Measurements from ENCODE around the gene NLRP6.

NLRP6 gene

GRCh38 chr11:240315-240714, 37.9 kb upstream of the NLRP6 start:
- H3K9ac ChIP-seq (ENCODE audit: low read depth in 1 of 2, low read length in 2 of 2), result no peak overlapping the region
- H3K4me1 ChIP-seq (ENCODE audit: control insufficient read depth in 2 of 2, insufficient read depth in 2 of 2, low read length in 2 of 2), result peaks cover 13 to 16% of the 10 kb centered on the region in 2 donors
- H3K27me3 ChIP-seq (ENCODE audit: control insufficient read depth in 2 of 2, insufficient read depth in 2 of 2, low read length in 2 of 2), result no peaks in the 10 kb centered on the region
- no peak overlapping the region for H3K27ac ChIP-seq (ENCODE audit: low read depth in 2 of 2, low read length in 2 of 2)
- peaks cover 22 to 33% of the 10 kb centered on the region in 2 donors for H3K36me3 ChIP-seq (ENCODE audit: control insufficient read depth in 2 of 2, insufficient read depth in 2 of 2, low read length in 2 of 2)
- H3K4me3 ChIP-seq (ENCODE audit: low read length in 2 of 2), result no peak overlapping the region
- H3K9me3 ChIP-seq (ENCODE audit: control insufficient read depth in 2 of 2, low read length in 2 of 2), result no peaks in the 10 kb centered on the region

- Histone ChIP-seq H3K36me3 (ENCODE audit: control insufficient read depth in 2 of 2, insufficient read depth in 2 of 2, low read length in 2 of 2) (peaks cover 32 to 45% of the 10 kb centered on the region in 2 donors), H3K9me3 (ENCODE audit: control insufficient read depth in 2 of 2, low read length in 2 of 2) (no peaks in the 10 kb centered on the region), H3K9ac (ENCODE audit: low read depth in 1 of 2, low read length in 2 of 2) (no peak overlapping the region), H3K4me1 (ENCODE audit: control insufficient read depth in 2 of 2, insufficient read depth in 2 of 2, low read length in 2 of 2) (peaks cover 8 to 11% of the 10 kb centered on the region in 2 donors), H3K27me3 (ENCODE audit: control insufficient read depth in 2 of 2, insufficient read depth in 2 of 2, low read length in 2 of 2) (no peaks in the 10 kb centered on the region), H3K4me3 (ENCODE audit: low read length in 2 of 2) (no peak overlapping the region), H3K27ac (ENCODE audit: low read depth in 2 of 2, low read length in 2 of 2) (no peak overlapping the region)
These were observed 36.6 kb upstream of the NLRP6 start for GRCh38 chr11:241634-242033.

- Histone ChIP-seq H3K9me3 (ENCODE audit: control insufficient read depth in 2 of 2, low read length in 2 of 2) (no peaks in the 10 kb centered on the region), H3K36me3 (ENCODE audit: control insufficient read depth in 2 of 2, insufficient read depth in 2 of 2, low read length in 2 of 2) (peaks cover 46 to 66% of the 10 kb centered on the region in 2 donors), H3K4me3 (ENCODE audit: low read length in 2 of 2) (no peak overlapping the region)
These were observed 33.8 kb upstream of the NLRP6 start for GRCh38 chr11:244376-244775.

GRCh38 chr11:249062-249461, 29.1 kb upstream of the NLRP6 start:
- peaks cover 73 to 84% of the 10 kb centered on the region in 2 donors for H3K36me3 ChIP-seq (ENCODE audit: control insufficient read depth in 2 of 2, insufficient read depth in 2 of 2, low read length in 2 of 2)

More at GRCh38 chr11:244376-244775, 33.8 kb upstream of the NLRP6 start:
- Histone ChIP-seq H3K27ac (ENCODE audit: low read depth in 2 of 2, low read length in 2 of 2) (no peak overlapping the region), H3K27me3 (ENCODE audit: control insufficient read depth in 2 of 2, insufficient read depth in 2 of 2, low read length in 2 of 2) (no peaks in the 10 kb centered on the region), H3K9ac (ENCODE audit: low read depth in 1 of 2, low read length in 2 of 2) (no peak overlapping the region), H3K4me1 (ENCODE audit: control insufficient read depth in 2 of 2, insufficient read depth in 2 of 2, low read length in 2 of 2) (no peaks in the 10 kb centered on the region)

GRCh38 chr11:250274-250673, 27.9 kb upstream of the NLRP6 start:
- Histone ChIP-seq H3K4me3 (ENCODE audit: low read length in 2 of 2) (no peak overlapping the region), H3K27me3 (ENCODE audit: control insufficient read depth in 2 of 2, insufficient read depth in 2 of 2, low read length in 2 of 2) (no peaks in the 10 kb centered on the region), H3K9ac (ENCODE audit: low read depth in 1 of 2, low read length in 2 of 2) (no peak overlapping the region), H3K4me1 (ENCODE audit: control insufficient read depth in 2 of 2, insufficient read depth in 2 of 2, low read length in 2 of 2) (no peaks in the 10 kb centered on the region), H3K36me3 (ENCODE audit: control insufficient read depth in 2 of 2, insufficient read depth in 2 of 2, low read length in 2 of 2) (peaks cover 64 to 74% of the 10 kb centered on the region in 2 donors), H3K27ac (ENCODE audit: low read depth in 2 of 2, low read length in 2 of 2) (no peak overlapping the region), H3K9me3 (ENCODE audit: control insufficient read depth in 2 of 2, low read length in 2 of 2) (no peaks in the 10 kb centered on the region)

More at GRCh38 chr11:249062-249461, 29.1 kb upstream of the NLRP6 start:
- Histone ChIP-seq H3K27me3 (ENCODE audit: control insufficient read depth in 2 of 2, insufficient read depth in 2 of 2, low read length in 2 of 2) (no peaks in the 10 kb centered on the region), H3K4me3 (ENCODE audit: low read length in 2 of 2) (no peak overlapping the region), H3K9ac (ENCODE audit: low read depth in 1 of 2, low read length in 2 of 2) (no peak overlapping the region), H3K27ac (ENCODE audit: low read depth in 2 of 2, low read length in 2 of 2) (no peak overlapping the region), H3K4me1 (ENCODE audit: control insufficient read depth in 2 of 2, insufficient read depth in 2 of 2, low read length in 2 of 2) (no peaks in the 10 kb centered on the region), H3K9me3 (ENCODE audit: control insufficient read depth in 2 of 2, low read length in 2 of 2) (no peaks in the 10 kb centered on the region)

- Histone ChIP-seq H3K9me3 (ENCODE audit: control insufficient read depth in 2 of 2, low read length in 2 of 2) (no peaks in the 10 kb centered on the region), H3K27me3 (ENCODE audit: control insufficient read depth in 2 of 2, insufficient read depth in 2 of 2, low read length in 2 of 2) (no peaks in the 10 kb centered on the region), H3K4me3 (ENCODE audit: low read length in 2 of 2) (no peak overlapping the region), H3K27ac (ENCODE audit: low read depth in 2 of 2, low read length in 2 of 2) (no peak overlapping the region), H3K9ac (ENCODE audit: low read depth in 1 of 2, low read length in 2 of 2) (no peak overlapping the region), H3K36me3 (ENCODE audit: control insufficient read depth in 2 of 2, insufficient read depth in 2 of 2, low read length in 2 of 2) (peaks cover 61 to 70% of the 10 kb centered on the region in 2 donors), H3K4me1 (ENCODE audit: control insufficient read depth in 2 of 2, insufficient read depth in 2 of 2, low read length in 2 of 2) (no peaks in the 10 kb centered on the region)
These were observed 27.4 kb upstream of the NLRP6 start for GRCh38 chr11:250740-251299.

- Histone ChIP-seq H3K4me3 (ENCODE audit: low read length in 2 of 2) (no peak overlapping the region), H3K27ac (ENCODE audit: low read depth in 2 of 2, low read length in 2 of 2) (no peak overlapping the region), H3K27me3 (ENCODE audit: control insufficient read depth in 2 of 2, insufficient read depth in 2 of 2, low read length in 2 of 2) (no peaks in the 10 kb centered on the region), H3K4me1 (ENCODE audit: control insufficient read depth in 2 of 2, insufficient read depth in 2 of 2, low read length in 2 of 2) (no peaks in the 10 kb centered on the region), H3K36me3 (ENCODE audit: control insufficient read depth in 2 of 2, insufficient read depth in 2 of 2, low read length in 2 of 2) (peaks cover 55 to 63% of the 10 kb centered on the region in 2 donors), H3K9ac (ENCODE audit: low read depth in 1 of 2, low read length in 2 of 2) (no peak overlapping the region), H3K9me3 (ENCODE audit: control insufficient read depth in 2 of 2, low read length in 2 of 2) (no peaks in the 10 kb centered on the region)
These were observed 26.7 kb upstream of the NLRP6 start for GRCh38 chr11:251550-251949.

- no peaks in the 10 kb centered on the region for H3K4me1 ChIP-seq (ENCODE audit: control insufficient read depth in 2 of 2, insufficient read depth in 2 of 2, low read length in 2 of 2)
- H3K27me3 ChIP-seq (ENCODE audit: control insufficient read depth in 2 of 2, insufficient read depth in 2 of 2, low read length in 2 of 2), result no peaks in the 10 kb centered on the region
- no peak overlapping the region for H3K4me3 ChIP-seq (ENCODE audit: low read length in 2 of 2)
- H3K27ac ChIP-seq (ENCODE audit: low read depth in 2 of 2, low read length in 2 of 2), result no peak overlapping the region
- H3K36me3 ChIP-seq (ENCODE audit: control insufficient read depth in 2 of 2, insufficient read depth in 2 of 2, low read length in 2 of 2), result peaks cover 46 to 53% of the 10 kb centered on the region in 2 donors
- no peaks in the 10 kb centered on the region for H3K9me3 ChIP-seq (ENCODE audit: control insufficient read depth in 2 of 2, low read length in 2 of 2)
- H3K9ac ChIP-seq (ENCODE audit: low read depth in 1 of 2, low read length in 2 of 2), result no peak overlapping the region
These were observed 25.5 kb upstream of the NLRP6 start for GRCh38 chr11:252666-253065.

- H3K27me3 ChIP-seq (ENCODE audit: control insufficient read depth in 2 of 2, insufficient read depth in 2 of 2, low read length in 2 of 2), result no peaks in the 10 kb centered on the region
- no peak overlapping the region for H3K4me3 ChIP-seq (ENCODE audit: low read length in 2 of 2)
- peaks cover 44 to 47% of the 10 kb centered on the region in 2 donors for H3K36me3 ChIP-seq (ENCODE audit: control insufficient read depth in 2 of 2, insufficient read depth in 2 of 2, low read length in 2 of 2)
- no peaks in the 10 kb centered on the region for H3K9me3 ChIP-seq (ENCODE audit: control insufficient read depth in 2 of 2, low read length in 2 of 2)
- H3K9ac ChIP-seq (ENCODE audit: low read depth in 1 of 2, low read length in 2 of 2), result no peak overlapping the region
- no peak overlapping the region for H3K27ac ChIP-seq (ENCODE audit: low read depth in 2 of 2, low read length in 2 of 2)
- no peaks in the 10 kb centered on the region for H3K4me1 ChIP-seq (ENCODE audit: control insufficient read depth in 2 of 2, insufficient read depth in 2 of 2, low read length in 2 of 2)
These were observed 24.9 kb upstream of the NLRP6 start for GRCh38 chr11:253160-253885.

- Histone ChIP-seq H3K27me3 (ENCODE audit: control insufficient read depth in 2 of 2, insufficient read depth in 2 of 2, low read length in 2 of 2) (no peaks in the 10 kb centered on the region), H3K9me3 (ENCODE audit: control insufficient read depth in 2 of 2, low read length in 2 of 2) (no peaks in the 10 kb centered on the region), H3K27ac (ENCODE audit: low read depth in 2 of 2, low read length in 2 of 2) (no peak overlapping the region), H3K36me3 (ENCODE audit: control insufficient read depth in 2 of 2, insufficient read depth in 2 of 2, low read length in 2 of 2) (peaks cover 40 to 42% of the 10 kb centered on the region in 2 donors), H3K9ac (ENCODE audit: low read depth in 1 of 2, low read length in 2 of 2) (no peak overlapping the region), H3K4me3 (ENCODE audit: low read length in 2 of 2) (no peak overlapping the region), H3K4me1 (ENCODE audit: control insufficient read depth in 2 of 2, insufficient read depth in 2 of 2, low read length in 2 of 2) (no peaks in the 10 kb centered on the region)
These were observed 24.3 kb upstream of the NLRP6 start for GRCh38 chr11:253886-254270.
